GM18507 (cell line): Measurements from ENCODE around the gene OTULINL.
A peak's percentile ranks its signal among the peaks of the same experiment; 100 is the strongest.
"Not testable (repeated sequence)": the region's sequence is repeated elsewhere in the genome, so short reads cannot be mapped to it uniquely, and the experiment has no call there.

Experiments
- DNase-seq: peaks from one replicate; pipeline ENCODE4 v3.0.0; 2011; ENCODE audit warnings: low read depth; ENCODE audit not compliant: insufficient read length; ENCODE audit errors: extremely low spot score
- FAIRE-seq: peaks from 2 replicates; lab custom pipeline; 2011; peaks lifted over from hg19 to GRCh38; lab: Jason Lieb, UNC

Gene OTULINL

DNA sequence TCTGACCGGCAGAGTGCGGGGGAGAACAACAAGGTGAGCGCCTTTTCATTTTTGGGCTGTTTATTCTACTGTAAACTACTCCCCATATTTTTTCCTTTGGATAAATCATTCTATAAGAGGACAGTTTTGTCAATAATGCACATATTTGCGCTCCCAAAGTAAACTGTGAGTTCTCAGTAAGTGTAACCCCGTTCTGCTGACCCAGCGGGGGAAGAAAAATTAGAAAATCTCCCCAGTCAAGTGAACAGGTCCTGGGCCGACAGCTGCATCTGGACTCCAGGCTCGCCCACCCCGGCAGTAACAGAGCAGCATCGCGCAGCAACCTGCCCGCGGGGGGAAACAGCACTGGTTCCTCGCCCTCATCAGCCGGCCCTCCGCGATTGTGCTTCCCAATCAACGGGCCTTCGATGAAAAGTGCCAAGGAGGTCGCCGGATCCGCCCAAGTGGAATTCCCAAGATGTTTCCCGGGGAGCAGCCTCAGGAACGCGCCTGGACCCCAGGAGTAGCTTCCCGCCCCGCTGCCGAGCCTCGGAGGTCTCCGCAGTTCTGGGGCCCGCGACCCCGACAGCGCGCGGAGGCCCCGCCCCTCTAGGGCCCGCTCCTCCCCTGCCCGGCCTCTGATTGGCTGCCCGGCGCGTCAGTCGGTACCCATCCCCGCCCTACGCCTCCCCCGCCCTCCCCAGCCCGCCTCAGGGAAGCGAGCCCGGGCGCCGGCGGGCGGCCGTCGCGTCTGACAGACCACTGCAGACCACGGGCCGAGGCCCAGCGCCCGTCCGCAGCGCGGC, at the start of gene OTULINL:
Gene OTULINL, plus strand, starts transcription at position 687 of the 785 bp plus-strand sequence. CDS start 103 bp downstream, outside the sequence.
- peak; percentile 82 for DNase-seq
- no peak for FAIRE-seq

DNA sequence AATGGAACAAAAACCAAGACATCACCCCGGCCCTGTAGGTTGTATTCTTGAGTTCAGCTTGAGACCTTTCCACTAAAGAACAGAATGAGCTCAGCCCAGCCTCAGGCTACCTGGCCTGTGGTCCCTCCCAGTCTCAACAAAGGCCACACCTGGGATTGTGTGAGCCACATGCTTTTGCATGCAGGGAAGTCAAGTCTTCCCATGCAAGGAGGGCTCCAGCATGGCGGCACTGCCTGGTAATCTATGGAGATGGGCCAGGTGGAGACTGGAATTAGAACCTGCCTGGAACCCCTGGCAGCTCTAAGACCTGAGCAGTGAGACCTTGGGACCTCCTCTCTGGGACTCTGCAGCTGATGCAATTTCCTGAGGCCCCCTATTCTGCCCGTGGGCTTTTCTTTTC, 49.4 kb upstream of the OTULINL start:
- DNase-seq: no peak
- FAIRE-seq: no peak

DNA sequence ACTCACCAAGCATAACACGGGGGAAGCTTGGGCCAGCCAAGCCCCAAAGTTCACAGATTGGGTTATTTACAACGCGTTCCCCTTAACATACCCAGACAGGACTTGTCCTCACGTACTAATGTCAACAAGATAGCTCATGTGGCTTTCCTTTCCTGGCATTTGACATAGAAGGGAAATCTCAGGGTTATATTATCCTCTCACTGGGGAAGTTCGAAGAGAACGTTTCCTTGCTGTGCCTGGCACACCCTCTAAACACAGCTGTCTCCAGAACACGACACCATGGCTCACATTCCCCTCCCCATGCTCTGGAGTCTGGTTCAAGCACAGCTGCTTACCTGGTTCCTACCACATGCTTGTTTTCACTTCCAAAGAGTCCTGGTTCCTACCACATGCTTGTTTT, 46.8 kb upstream of the OTULINL start:
- FAIRE-seq (no peak), DNase-seq (no peak)

DNA sequence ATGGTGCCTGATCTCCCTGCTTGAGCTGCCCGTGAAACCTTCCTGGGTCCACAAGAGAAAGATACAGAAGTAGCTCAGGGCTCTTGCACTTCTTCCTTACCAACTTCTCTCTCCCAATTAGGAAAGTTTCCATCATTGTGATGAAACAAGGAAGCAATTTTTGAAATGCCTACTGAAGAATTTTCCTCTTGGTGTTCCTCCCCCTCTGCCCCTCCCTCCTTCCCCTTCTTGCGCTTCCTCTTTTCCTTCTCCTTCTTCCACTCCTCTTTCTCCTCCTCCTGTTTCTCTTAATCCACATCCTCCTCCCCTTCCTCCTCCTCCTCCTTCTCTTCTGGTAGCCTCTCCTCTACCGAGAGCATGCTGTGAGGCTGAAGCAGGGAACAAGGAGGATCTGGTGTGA, 36.3 kb upstream of the OTULINL start:
- DNase-seq (no peak), FAIRE-seq (no peak)

GRCh38 chr5:14545862-14546261, 35.7 kb upstream of the OTULINL start:
- FAIRE-seq: no peak

DNA sequence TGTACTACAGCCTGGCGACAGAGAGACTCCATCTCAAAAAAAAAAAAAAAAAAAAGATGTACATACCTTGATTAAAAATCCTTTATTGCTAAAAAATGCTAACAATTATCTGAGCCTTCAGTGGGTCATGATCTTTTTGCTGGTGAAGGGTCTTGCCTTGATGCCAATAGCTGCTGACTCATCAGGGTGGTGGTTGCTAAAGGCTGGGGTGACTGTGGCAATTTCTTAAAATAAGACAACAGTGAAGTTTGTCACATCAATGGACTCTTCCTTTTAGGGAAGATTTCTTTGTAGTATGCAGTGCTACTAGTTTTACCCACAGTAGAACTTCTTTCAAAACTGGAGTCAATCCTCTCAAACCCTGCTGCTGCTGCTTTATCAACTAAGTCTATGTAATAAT, 33.9 kb upstream of the OTULINL start:
- FAIRE-seq (no peak), DNase-seq (no peak)

More at GRCh38 chr5:14545862-14546261, 35.7 kb upstream of the OTULINL start:
- DNase-seq: no peak

DNA sequence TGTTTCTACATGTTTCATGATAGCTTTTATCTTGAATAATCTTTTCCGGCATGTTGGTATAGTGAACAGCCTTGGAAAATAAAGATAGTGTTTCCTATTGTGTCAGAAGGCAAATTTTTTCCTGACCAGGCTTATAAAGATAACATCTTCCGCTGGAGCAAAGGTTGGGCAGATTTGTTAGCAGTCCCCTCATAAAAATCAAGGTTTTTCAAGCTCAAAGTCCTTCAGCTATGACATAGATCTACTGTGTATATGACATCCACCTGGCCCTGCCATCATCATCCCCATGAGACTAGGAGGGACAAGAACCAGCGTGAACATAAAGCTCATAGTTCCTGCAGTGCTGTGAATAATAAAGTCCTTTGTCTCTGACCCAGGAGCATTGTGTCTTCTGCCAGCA, 30.4 kb upstream of the OTULINL start:
- no peak for FAIRE-seq
- no peak for DNase-seq

DNA sequence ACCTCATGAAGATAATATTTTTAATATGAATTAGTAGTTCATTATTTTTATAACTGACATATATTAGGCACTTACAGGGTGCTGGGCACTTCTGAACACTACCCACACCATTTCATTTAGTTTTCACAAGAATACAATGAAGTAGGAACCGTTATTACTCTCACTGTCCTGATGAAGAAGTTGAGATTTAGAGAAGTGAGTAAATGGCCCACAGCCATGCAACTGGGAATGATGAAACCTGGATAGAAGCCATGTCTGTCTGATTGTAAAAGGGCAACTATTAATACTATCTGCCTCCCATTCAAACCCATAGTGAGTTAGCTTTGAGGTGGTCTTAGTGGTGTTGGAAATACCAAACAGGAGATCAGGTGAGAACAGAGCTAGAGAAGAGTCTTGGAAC, 29.6 kb upstream of the OTULINL start:
- FAIRE-seq (no peak), DNase-seq (no peak)

GRCh38 chr5:14554288-14554687, 27.3 kb upstream of the OTULINL start:
- FAIRE-seq: not testable (repeated sequence)

DNA sequence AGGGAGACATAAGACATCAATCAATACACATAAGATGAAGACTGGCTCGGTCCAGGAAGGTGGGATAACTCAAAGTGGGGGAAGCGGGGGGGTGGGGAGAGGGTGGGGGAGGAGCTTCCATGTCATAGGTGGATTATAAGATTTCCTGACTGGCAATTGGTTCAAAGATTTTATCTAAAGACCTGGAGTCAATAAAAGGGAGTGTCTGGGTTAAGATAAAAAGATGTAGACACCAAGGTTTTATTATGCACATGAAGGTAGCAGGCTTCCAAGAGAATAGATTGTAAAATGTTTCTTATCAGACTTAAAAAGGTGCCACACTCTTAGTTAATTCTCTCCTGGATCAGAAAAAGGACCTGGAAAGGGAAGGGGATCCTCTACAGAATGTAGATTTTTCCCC, 25.6 kb upstream of the OTULINL start:
- no peak for FAIRE-seq
- no peak for DNase-seq

More at GRCh38 chr5:14554288-14554687, 27.3 kb upstream of the OTULINL start:
- DNase-seq: not testable (repeated sequence)

- FAIRE-seq: no peak
- no peak for DNase-seq
Measured at GRCh38 chr5:14557203-14557770, 24.3 kb upstream of the OTULINL start.

- FAIRE-seq (no peak), DNase-seq (no peak)
Measured at GRCh38 chr5:14557791-14558415, 23.7 kb upstream of the OTULINL start.

DNA sequence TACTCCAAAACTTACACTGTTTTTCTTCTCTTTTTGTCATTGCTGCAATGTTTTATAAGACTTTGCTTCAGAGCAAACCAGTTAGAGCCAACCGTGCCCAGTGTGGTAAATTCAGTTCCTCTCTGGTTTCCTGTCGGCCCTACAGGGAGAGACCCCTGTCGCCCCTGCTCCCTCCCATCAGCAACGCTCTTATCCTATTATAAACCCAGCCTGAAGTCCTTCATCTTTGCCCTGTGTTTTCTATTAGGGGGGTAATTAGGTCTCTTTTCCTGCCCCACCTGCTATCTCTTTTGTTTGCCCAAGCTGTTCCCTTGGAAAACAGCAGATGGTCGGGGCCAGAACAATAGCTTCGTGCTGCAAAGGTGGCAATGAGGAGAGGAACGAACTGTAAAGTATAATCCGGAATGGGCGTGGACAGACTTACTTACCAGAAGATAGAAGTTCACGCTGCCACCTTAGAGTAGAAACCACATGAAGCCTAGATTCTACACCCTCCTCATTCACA, 21.4 kb upstream of the OTULINL start:
- DNase-seq: no peak

DNA sequence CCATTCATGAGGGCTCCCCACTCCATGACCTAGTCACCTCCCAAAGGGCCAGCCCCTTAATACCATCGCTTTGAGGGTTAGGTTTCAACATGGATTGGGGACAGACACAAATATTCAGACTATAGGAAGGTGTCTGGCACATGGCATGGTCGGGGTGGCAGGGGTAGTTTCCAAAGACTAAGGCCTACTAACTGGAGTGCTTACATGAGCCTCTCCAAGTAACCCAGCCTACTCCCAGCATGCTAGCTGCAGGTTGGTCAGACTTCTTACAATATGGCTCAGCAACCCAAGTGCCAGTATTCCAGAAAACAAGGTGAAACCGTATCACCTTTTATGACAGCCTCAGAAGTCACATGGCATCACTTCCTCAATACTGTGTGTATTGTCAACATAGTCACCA, 19.9 kb upstream of the OTULINL start:
- DNase-seq (no peak), FAIRE-seq (no peak)

More for the DNA sequence above, 21.4 kb upstream of the OTULINL start:
- FAIRE-seq: no peak

DNA sequence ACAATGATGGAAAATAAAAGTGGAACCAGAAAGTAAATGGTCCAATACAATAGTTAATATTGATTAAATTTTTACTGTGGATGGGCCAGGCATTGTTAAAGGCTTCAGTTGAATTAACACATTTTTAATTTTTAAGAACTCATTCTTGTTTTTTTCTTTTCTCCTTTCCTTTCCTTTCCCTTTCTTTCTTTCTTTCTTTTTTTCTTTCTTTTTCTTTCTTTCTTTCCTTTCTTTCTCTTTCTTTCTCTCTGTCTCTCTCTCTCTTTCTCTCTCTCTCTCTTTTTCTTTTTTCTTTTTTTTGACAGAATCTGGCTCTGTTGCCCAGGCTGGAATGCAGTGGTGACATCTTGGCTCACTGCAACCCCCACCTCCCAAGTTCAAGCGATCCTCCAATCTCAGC, 13.3 kb upstream of the OTULINL start:
- no peak for DNase-seq
- no peak for FAIRE-seq

- DNase-seq (no peak), FAIRE-seq (no peak)
Measured at GRCh38 chr5:14569948-14570691, 11.5 kb upstream of the OTULINL start.

GRCh38 chr5:14571901-14572300, 9.7 kb upstream of the OTULINL start:
- no peak for FAIRE-seq
- no peak for DNase-seq

DNA sequence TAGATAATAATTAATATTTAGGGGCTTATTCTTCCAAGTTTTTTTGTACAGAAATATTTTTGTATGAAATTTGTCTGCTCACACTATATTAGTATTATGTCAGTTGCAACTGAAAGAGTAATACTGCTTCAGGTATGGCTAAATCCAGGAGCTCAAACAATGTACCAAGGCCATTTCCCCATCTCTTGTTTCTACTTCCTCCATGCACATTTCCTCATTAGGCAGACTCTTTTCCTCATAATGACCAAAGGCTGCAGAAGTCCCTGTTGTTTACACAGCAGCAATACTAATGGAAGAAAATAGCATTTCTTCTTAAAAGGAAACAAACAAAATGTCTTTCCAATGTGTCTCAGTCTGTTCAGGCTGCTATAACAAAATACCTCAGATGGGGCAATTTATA, 9.2 kb upstream of the OTULINL start:
- DNase-seq (no peak), FAIRE-seq (no peak)

DNA sequence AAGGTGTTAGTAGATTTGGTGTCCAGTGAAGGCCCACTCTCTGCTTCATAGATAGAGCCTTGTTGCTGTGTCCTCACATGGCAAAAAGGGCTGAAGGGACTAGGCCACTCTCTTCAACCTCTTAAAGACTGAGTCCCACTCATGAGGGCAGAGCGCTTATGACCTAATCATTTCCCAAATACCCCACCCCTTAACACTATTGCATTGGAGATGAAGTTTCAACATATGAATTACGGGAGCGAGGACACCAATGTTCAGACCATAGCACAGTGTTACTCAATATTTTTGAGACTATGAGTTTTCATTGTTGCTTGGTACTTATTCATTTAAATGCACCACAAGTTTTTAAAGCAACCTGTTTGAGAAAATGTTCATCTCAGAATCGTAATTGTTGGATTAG, 8.8 kb upstream of the OTULINL start:
- DNase-seq (no peak), FAIRE-seq (no peak)

GRCh38 chr5:14574096-14574495, 7.5 kb upstream of the OTULINL start:
- FAIRE-seq (no peak), DNase-seq (no peak)
